ENCODE results near the gene EPC1.
"Not testable (repeated sequence)": the region's sequence is repeated elsewhere in the genome, so short reads cannot be mapped to it uniquely, and the experiment has no call there.

EPC1 gene

GRCh38 chr10:32376771-32377170 lies 29.8 kb upstream of the EPC1 start:
- peak overlapping the region; percentile 90 for H3K27ac Mint-ChIP-seq
- no peaks in the 10 kb centered on the region for H3K36me3 Mint-ChIP-seq
- H3K27me3 Mint-ChIP-seq = no peaks in the 10 kb centered on the region

GRCh38 chr10:32376097-32376496 lies 29.1 kb upstream of the EPC1 start:
- Mint-ChIP-seq H3K4me1 (ENCODE audit: low read depth) (peaks cover 43% of the 10 kb centered on the region), H3K36me3 (no peaks in the 10 kb centered on the region), H3K27ac (peak overlapping the region; percentile 90), H3K9me3 (ENCODE audit: low read depth) (no peaks in the 10 kb centered on the region), H3K4me3 (no peak overlapping the region), H3K27me3 (no peaks in the 10 kb centered on the region)

More at GRCh38 chr10:32376771-32377170, 29.8 kb upstream of the EPC1 start:
- H3K4me3 Mint-ChIP-seq = no peak overlapping the region
- peaks cover 41% of the 10 kb centered on the region for H3K4me1 Mint-ChIP-seq (ENCODE audit: low read depth)
- H3K9me3 Mint-ChIP-seq (ENCODE audit: low read depth) = no peaks in the 10 kb centered on the region

- Mint-ChIP-seq H3K36me3 (no peaks in the 10 kb centered on the region), H3K27me3 (no peaks in the 10 kb centered on the region), H3K27ac (peak overlapping the region; percentile 61), H3K4me1 (ENCODE audit: low read depth) (peaks cover 45% of the 10 kb centered on the region), H3K4me3 (peak overlapping the region; percentile 71), H3K9me3 (ENCODE audit: low read depth) (no peaks in the 10 kb centered on the region)
Observed at GRCh38 chr10:32375631-32376030, 28.7 kb upstream of the EPC1 start.

- H3K4me3 Mint-ChIP-seq = peak overlapping the region; percentile 71
- no peaks in the 10 kb centered on the region for H3K27me3 Mint-ChIP-seq
- no peaks in the 10 kb centered on the region for H3K9me3 Mint-ChIP-seq (ENCODE audit: low read depth)
- H3K4me1 Mint-ChIP-seq (ENCODE audit: low read depth) = peaks cover 47% of the 10 kb centered on the region
- H3K27ac Mint-ChIP-seq = peak overlapping the region; percentile 75
- no peaks in the 10 kb centered on the region for H3K36me3 Mint-ChIP-seq
Observed at GRCh38 chr10:32374605-32375004, 27.6 kb upstream of the EPC1 start.

- Mint-ChIP-seq H3K4me3 (no peak overlapping the region), H3K4me1 (ENCODE audit: low read depth) (peaks cover 51% of the 10 kb centered on the region), H3K9me3 (ENCODE audit: low read depth) (no peaks in the 10 kb centered on the region), H3K27me3 (no peaks in the 10 kb centered on the region), H3K36me3 (no peaks in the 10 kb centered on the region), H3K27ac (peak overlapping the region; percentile 82)
Observed at GRCh38 chr10:32373496-32373895, 26.5 kb upstream of the EPC1 start.

- no peak overlapping the region for H3K4me3 Mint-ChIP-seq
- H3K27ac Mint-ChIP-seq = peak overlapping the region; percentile 82
- no peaks in the 10 kb centered on the region for H3K9me3 Mint-ChIP-seq (ENCODE audit: low read depth)
- H3K27me3 Mint-ChIP-seq = no peaks in the 10 kb centered on the region
- no peaks in the 10 kb centered on the region for H3K36me3 Mint-ChIP-seq
- peaks cover 55% of the 10 kb centered on the region for H3K4me1 Mint-ChIP-seq (ENCODE audit: low read depth)
Observed at GRCh38 chr10:32373031-32373430, 26.1 kb upstream of the EPC1 start.

- Mint-ChIP-seq H3K27ac (peak overlapping the region; percentile 76), H3K4me1 (ENCODE audit: low read depth) (peaks cover 60% of the 10 kb centered on the region), H3K4me3 (peak overlapping the region; percentile 5)
Observed at GRCh38 chr10:32372000-32372875, 25.3 kb upstream of the EPC1 start.

GRCh38 chr10:32371101-32371500 lies 24.1 kb upstream of the EPC1 start:
- H3K4me3 Mint-ChIP-seq = no peak overlapping the region
- H3K9me3 Mint-ChIP-seq (ENCODE audit: low read depth) = no peaks in the 10 kb centered on the region
- H3K27me3 Mint-ChIP-seq = no peaks in the 10 kb centered on the region
- H3K27ac Mint-ChIP-seq = peak overlapping the region; percentile 47
- H3K36me3 Mint-ChIP-seq = no peaks in the 10 kb centered on the region
- peaks cover 62% of the 10 kb centered on the region for H3K4me1 Mint-ChIP-seq (ENCODE audit: low read depth)

More at GRCh38 chr10:32372000-32372875, 25.3 kb upstream of the EPC1 start:
- no peaks in the 10 kb centered on the region for H3K36me3 Mint-ChIP-seq
- no peaks in the 10 kb centered on the region for H3K27me3 Mint-ChIP-seq
- no peaks in the 10 kb centered on the region for H3K9me3 Mint-ChIP-seq (ENCODE audit: low read depth)

GRCh38 chr10:32367793-32368453 lies 21.0 kb upstream of the EPC1 start:
- H3K4me3 Mint-ChIP-seq = peak overlapping the region; percentile 51
- peak overlapping the region; percentile 41 for H3K27ac Mint-ChIP-seq
- H3K36me3 Mint-ChIP-seq = no peaks in the 10 kb centered on the region
- no peaks in the 10 kb centered on the region for H3K9me3 Mint-ChIP-seq (ENCODE audit: low read depth)
- H3K27me3 Mint-ChIP-seq = no peaks in the 10 kb centered on the region
- H3K4me1 Mint-ChIP-seq (ENCODE audit: low read depth) = peaks cover 60% of the 10 kb centered on the region

GRCh38 chr10:32366588-32366987 lies 19.6 kb upstream of the EPC1 start:
- Mint-ChIP-seq H3K36me3 (peaks cover 2% of the 10 kb centered on the region), H3K4me1 (ENCODE audit: low read depth) (peaks cover 64% of the 10 kb centered on the region)

GRCh38 chr10:32366111-32366510 lies 19.2 kb upstream of the EPC1 start:
- H3K4me1 Mint-ChIP-seq (ENCODE audit: low read depth) = peaks cover 67% of the 10 kb centered on the region
- H3K27ac Mint-ChIP-seq = no peak overlapping the region
- H3K4me3 Mint-ChIP-seq = no peak overlapping the region
- peaks cover 4% of the 10 kb centered on the region for H3K36me3 Mint-ChIP-seq
- H3K27me3 Mint-ChIP-seq = no peaks in the 10 kb centered on the region
- H3K9me3 Mint-ChIP-seq (ENCODE audit: low read depth) = no peaks in the 10 kb centered on the region

More at GRCh38 chr10:32366588-32366987, 19.6 kb upstream of the EPC1 start:
- Mint-ChIP-seq H3K9me3 (ENCODE audit: low read depth) (no peaks in the 10 kb centered on the region), H3K27me3 (no peaks in the 10 kb centered on the region), H3K4me3 (no peak overlapping the region), H3K27ac (peak overlapping the region; percentile 42)

- peaks cover 68% of the 10 kb centered on the region for H3K4me1 Mint-ChIP-seq (ENCODE audit: low read depth)
- H3K4me3 Mint-ChIP-seq; H3K36me3 Mint-ChIP-seq; H3K9me3 Mint-ChIP-seq (ENCODE audit: low read depth); H3K27me3 Mint-ChIP-seq: not testable (repeated sequence)
- H3K27ac Mint-ChIP-seq = peak overlapping the region; percentile 24
Observed at GRCh38 chr10:32365404-32365803, 18.4 kb upstream of the EPC1 start.

- H3K4me1 Mint-ChIP-seq (ENCODE audit: low read depth) = peaks cover 68% of the 10 kb centered on the region
- no peaks in the 10 kb centered on the region for H3K27me3 Mint-ChIP-seq
- H3K36me3 Mint-ChIP-seq = peaks cover 14% of the 10 kb centered on the region
- peak overlapping the region; percentile 83 for H3K27ac Mint-ChIP-seq
- H3K9me3 Mint-ChIP-seq (ENCODE audit: low read depth) = peaks cover 7% of the 10 kb centered on the region
- no peak overlapping the region for H3K4me3 Mint-ChIP-seq
Observed at GRCh38 chr10:32362571-32362970, 15.6 kb upstream of the EPC1 start.

GRCh38 chr10:32360884-32361283 lies 13.9 kb upstream of the EPC1 start:
- peak overlapping the region; percentile 56 for H3K27ac Mint-ChIP-seq
- H3K36me3 Mint-ChIP-seq = peaks cover 20% of the 10 kb centered on the region
- H3K27me3 Mint-ChIP-seq = no peaks in the 10 kb centered on the region
- no peak overlapping the region for H3K4me3 Mint-ChIP-seq
- H3K9me3 Mint-ChIP-seq (ENCODE audit: low read depth) = peaks cover 7% of the 10 kb centered on the region
- H3K4me1 Mint-ChIP-seq (ENCODE audit: low read depth) = peaks cover 71% of the 10 kb centered on the region

GRCh38 chr10:32360241-32360640 lies 13.3 kb upstream of the EPC1 start:
- Mint-ChIP-seq H3K9me3 (ENCODE audit: low read depth) (peaks cover 7% of the 10 kb centered on the region), H3K27ac (peak overlapping the region; percentile 56), H3K4me1 (ENCODE audit: low read depth) (peaks cover 70% of the 10 kb centered on the region), H3K4me3 (no peak overlapping the region), H3K27me3 (no peaks in the 10 kb centered on the region), H3K36me3 (peaks cover 20% of the 10 kb centered on the region)
